GM18909 (cell line): ENCODE measurements around the gene SLC12A7.
A peak's percentile ranks its signal among the peaks of the same experiment; 100 is the strongest.

Experiments
- ATAC-seq: cut with Tn5 transposase; IDR thresholded peaks from one replicate; pipeline ENCODE4 v1.9.1; 2021; ENCODE audit warnings: mild to moderate bottlenecking; ENCODE audit not compliant: unreplicated experiment, poor library complexity

SLC12A7 gene

DNA sequence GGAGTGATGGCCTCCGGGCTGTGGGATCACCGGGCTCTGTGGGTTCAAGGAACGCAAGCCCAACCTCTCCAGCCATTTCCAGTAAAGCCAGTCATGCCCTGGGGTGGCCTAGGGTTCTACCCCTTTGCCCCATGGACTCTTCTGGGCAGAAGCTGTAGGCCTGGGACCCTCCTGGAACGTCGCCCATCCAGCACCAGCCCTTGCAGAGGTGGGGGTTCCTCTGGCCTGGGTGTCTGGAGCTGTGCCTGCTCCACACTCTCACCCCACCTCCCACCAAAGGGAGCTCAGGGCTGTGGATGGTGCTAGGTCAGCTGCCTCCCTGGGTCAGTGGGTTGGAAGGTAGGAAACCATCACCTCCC is 1.4 kb upstream of the SLC12A7 start:
- ATAC-seq = no peak

- ATAC-seq = no peak
Measured at GRCh38 chr5:1112596-1113331, 901 bp upstream of the SLC12A7 start.

DNA sequence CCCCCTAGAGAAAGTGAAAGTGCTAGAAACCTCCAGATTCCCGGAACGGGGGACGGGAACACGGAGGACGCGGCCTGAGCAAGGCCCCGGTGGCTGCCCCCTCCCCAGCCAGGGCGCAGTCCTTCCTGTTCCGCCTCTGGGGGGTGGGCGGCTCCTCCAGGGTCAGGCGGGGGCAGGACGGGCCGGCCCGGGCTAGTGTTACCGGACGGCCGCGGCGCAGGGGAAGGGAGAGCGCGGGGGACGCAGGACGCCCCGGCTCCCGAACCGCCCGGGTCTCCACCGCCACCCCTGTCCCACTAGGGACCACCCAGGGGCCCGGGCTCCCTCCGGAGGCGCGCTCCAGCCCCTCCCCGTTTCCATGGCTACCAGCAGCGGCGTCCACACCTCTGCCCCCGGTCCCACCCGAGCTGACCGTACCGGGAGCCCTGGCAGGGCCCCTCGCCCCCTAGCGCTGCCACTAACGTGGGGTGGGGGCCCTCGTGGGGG is 579 bp downstream of the SLC12A7 start:
- peak; percentile 31 for ATAC-seq

DNA sequence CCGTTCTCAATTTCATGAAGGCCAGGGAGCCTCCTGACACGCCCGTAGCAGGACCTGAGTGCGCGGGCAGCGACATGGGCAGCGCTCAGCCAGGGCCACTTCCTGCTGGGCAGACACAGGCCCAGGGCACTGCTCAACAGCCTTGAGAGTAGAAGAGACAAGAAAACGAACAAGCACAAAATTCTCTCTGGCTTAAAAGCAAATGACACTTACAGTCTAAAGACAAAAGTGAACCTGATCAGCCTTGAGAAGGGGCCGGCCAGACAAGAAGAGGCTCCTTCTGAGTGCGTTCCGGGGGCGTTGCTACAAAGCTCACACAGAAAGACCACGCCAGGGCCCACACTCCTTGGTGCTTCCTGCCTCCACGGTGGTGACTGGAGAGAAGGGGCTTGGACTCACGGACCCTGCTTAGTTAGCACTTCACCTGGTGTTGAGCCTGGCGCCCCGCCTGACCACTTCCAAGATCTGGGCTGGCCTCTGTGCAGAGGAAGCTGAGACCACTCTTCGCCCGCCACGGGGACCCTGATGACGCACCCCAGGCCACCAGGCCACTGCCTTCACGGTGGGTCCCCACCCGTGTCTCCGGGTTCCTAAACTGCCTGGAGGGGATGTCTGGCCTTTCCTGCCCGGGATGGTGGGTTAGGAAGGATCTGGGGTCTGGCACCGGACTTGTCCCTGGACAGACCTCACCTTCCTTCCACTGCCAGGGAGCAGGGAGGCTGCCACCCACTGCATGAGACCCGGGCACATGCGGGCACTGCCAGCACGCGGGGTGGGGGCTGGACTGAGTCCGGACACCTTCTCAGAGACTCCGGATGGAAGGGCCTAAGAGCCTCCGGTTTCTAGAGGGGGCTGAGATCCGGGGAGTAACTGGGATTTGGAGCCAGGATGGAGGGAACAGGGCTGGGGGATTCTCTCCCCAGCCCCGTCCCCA is 1.3 kb downstream of the SLC12A7 start:
- ATAC-seq = no peak

- no peak for ATAC-seq
Measured at GRCh38 chr5:1109542-1110306, 2.1 kb downstream of the SLC12A7 start.

DNA sequence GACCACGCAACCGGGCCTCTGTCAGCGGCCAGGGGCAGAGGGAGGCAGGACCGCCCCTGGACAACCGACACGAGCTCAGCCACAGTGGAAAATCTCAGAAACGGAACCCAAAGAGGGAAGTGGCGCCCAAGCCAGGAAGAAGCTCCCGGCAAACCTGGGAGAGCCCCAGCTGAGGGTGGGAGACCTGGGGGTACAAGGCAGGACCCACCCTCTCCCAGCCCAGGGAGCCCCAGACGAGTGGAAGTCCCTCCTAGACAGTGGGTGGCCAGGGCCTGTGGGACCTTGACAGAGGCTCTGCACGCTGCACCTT is 3.0 kb downstream of the SLC12A7 start:
- ATAC-seq = no peak

GRCh38 chr5:1108023-1108864 is 3.6 kb downstream of the SLC12A7 start:
- no peak for ATAC-seq

GRCh38 chr5:1107167-1108022 is 4.5 kb downstream of the SLC12A7 start:
- ATAC-seq = no peak

DNA sequence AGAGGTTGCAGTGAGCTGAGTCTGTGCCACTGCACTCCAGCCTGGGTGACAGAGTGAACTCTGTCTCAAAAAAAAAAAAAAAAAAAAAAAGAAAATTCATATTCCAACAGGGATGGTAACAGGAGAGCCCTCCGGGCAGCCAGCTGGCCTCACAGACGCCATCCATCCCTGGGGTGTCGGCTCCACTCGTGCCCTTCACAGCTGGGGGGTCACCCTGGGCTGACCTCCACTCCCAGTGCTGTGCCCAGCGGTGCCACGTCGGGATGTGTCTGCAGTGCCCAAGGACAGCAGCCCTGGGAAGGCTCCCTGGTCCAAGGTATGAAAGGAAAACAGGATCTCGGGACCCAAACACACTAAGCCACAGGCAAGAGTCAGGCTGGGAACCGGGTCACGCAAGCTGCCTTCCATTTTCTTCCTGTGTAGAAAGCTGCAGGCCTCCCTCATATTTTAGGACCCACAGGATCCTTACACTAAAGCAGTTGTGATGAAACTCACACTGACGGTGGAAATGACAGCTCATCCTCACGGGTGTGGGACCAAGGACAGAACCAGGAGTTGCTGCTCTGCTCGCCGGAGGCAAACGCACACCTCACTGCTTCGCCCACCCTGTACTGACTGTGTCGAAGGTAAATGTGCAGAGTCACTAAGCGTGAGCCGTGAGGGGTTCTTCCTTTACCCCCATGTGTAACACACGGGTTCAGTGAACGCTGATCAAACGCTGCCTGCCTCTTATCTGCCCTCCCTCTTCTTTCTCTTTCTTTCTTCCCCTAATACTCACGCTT is 5.3 kb downstream of the SLC12A7 start:
- no peak for ATAC-seq

DNA sequence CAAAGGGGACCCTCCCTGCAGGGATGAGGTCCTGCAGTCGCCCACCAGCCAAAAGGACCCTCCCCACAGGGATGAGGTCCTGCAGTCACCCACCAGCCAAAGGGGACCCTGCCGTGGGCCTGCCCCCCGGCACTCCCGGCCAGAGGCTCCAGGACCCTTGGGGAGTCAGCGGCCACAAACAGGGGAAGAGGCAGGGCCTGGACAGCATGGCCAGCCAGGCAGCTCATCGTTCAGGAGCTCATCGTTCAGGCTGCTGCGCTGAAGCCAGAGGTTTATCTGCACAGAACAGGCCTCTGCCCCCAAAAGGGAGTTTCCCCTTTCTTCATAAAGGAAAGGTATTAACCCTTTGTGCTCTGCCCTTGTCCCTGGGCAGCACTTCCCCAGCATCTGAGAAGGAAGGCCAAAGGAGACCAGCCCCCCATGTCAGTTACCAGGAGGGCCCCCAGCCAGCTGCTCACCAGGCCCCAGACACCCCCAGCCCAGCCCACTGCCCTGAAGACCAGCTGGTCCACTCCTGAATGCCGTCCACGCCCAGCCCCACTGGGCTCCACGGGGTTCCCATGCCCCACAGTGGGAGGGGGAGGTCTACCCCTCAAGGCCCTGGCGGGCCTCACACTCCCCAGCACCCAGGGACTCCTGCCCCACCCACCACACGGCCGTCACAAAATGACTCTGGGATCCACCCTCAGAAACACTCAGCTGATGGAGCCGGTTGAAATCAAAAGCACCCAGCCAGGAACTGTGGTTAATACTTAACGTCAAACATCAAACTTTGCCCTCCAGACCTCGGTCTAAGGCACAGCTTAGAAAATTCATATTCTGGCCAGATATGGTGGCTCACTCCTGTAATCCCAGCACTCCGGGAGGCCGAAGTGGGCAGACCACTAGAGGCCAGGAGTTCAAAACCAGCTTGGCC is 6.3 kb downstream of the SLC12A7 start:
- peak; percentile 65 for ATAC-seq

DNA sequence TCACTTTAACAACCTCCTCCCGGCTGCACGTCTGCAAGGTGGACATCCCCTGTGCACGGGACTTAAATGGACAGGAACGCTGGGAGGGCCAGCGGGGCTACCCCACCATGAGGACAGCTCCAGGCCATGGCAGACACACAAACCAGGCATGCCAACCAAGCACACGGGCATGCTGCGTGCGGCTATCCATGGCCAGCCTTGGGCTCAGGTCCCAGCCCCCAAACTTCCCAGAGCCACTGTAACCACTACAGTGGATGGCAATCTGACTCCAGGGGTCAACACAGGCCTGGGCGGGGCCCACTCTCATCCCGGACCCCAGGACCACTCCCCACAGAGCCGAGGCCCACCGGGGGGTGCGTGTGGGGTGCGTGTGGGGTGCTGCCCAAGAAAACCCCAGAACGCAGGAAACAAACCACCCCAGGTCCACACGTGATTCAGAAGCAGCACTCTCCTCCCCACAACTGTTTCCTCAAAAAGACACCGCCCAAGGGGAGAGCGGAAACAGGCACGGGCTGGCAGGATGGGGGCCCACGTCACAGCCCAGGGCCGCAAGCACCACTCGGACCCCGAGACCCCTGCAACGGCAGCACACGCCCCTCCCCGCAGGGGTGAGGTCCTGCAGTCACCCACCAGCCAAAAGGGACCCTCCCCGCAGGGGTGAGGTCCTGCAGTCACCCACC is 7.4 kb downstream of the SLC12A7 start:
- ATAC-seq = peak; percentile 47

GRCh38 chr5:1103505-1104326 is 8.1 kb downstream of the SLC12A7 start:
- no peak for ATAC-seq

GRCh38 chr5:1103093-1103492 is 8.8 kb downstream of the SLC12A7 start:
- no peak for ATAC-seq

DNA sequence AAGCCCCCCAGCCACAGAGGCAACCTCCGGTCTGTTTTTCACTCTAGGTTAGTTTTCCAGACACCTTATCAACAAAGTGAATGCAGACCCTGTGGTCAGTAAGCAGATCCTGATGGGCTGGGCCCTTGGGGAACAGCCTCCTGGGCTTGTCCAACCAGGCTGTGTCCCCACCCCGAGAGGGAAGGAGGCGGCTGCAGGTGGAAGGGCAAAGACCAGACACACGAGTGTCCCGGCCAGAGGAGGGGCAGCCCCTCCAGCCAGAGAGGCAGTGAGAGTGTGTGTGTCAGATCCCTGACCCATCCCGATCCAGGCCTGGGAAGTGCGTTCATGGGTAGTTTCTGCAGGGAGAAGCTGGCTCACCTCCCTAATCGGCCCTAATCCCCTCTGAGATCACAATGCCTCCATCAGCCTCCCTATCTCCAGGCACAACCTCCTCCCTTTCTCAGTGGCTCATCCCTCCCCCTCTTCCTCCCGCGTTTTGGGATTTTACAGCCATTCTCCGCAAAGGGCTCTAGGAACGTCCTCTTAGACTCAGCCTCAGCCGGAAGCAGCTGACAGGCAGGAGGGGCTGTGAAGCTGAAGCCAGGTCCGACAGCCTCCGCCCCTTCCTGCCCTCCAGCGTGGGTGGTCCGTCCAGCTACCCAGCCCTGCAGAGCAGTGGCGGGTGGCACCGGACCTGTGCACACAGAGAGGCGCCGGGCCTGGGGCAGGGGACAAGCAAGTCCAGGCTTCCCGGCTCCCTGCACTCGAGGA is 9.7 kb downstream of the SLC12A7 start:
- no peak for ATAC-seq
